Measurements from ENCODE around the gene MTHFSD.

DNA sequence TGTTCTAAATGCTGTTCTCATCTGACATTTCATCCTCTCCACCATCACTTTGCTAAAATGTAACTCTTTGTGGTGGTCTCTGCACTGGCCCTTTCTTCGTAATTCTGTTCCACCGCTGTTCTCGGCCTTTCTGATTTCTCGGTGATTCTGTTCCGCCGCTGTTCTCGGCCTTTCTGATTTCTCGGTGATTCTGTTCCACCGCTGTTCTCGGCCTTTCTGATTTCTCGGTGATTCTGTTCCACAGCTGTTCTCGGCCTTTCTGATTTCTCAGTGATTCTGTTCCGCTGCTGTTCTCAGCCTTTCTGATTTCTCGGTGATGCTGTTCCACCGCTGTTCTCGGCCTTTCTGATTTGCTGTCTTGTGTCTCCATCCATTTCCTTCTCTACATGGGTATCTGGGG lies 32.4 kb downstream of the MTHFSD start:
- TF ChIP-seq SP1 (IDR thresholded peaks at IDR 0.05) (no peak), ELF4 (IDR thresholded peaks at IDR 0.05) (no peak), ZNF384 (IDR thresholded peaks at IDR 0.05) (no peak), SUZ12 (IDR thresholded peaks at IDR 0.05) (no peak)
